Keratinocyte (primary cell): Measurements from ENCODE around the gene CAP1. TPM values are rescaled to one million over a fixed set of nuclear protein-coding genes. Genes with fewer than 3 reads are reported as not detected.

Experiments used
- DNase-seq: peaks from one replicate; pipeline ENCODE4 v3.0.0-alpha.2; 2011; ENCODE audit warnings: low read depth, missing footprints, low spot score
- FAIRE-seq: peaks from 2 replicates; lab custom pipeline; 2011; peaks lifted over from hg19 to GRCh38; lab: Jason Lieb, UNC
- H2AFZ ChIP-seq: 2 replicates; pipeline ENCODE4 v1.6.0; 2012; ENCODE audit warnings: low read length, control low read depth, inconsistent platforms; ENCODE audit not compliant: control insufficient read depth
- H3K27ac ChIP-seq: 2 replicates; pipeline ENCODE4 v1.5.1; 2011; ENCODE audit warnings: low read length; ENCODE audit not compliant: control insufficient read depth, insufficient read depth
- H3K27me3 ChIP-seq: 3 replicates; pipeline ENCODE4 v1.6.0; 2011; ENCODE audit warnings: low read length; ENCODE audit not compliant: control insufficient read depth, insufficient read depth; ENCODE audit errors: extremely low read depth
- H3K36me3 ChIP-seq, 2 experiments: 2 replicates in 1 of 2; 3 replicates in 1 of 2; pipeline ENCODE4 v1.5.1; 2011; ENCODE audit warnings: low read length in 2 of 2, mild to moderate bottlenecking in 1 of 2; ENCODE audit not compliant: control insufficient read depth in 2 of 2, insufficient read depth in 2 of 2; ENCODE audit errors: extremely low read depth in 1 of 2
- H3K4me1 ChIP-seq: 3 replicates; pipeline ENCODE4 v1.5.1; 2011; ENCODE audit warnings: low read length; ENCODE audit not compliant: control insufficient read depth, insufficient read depth; ENCODE audit errors: extremely low read depth
- H3K4me2 ChIP-seq: 3 replicates; pipeline ENCODE4 v1.6.0; 2011; ENCODE audit warnings: low read depth, low read length; ENCODE audit not compliant: control insufficient read depth, insufficient read depth; ENCODE audit errors: extremely low read depth
- H3K4me3 ChIP-seq, 3 experiments: fragments of 200-600 bp in 1 of 3; sonication (generic) in 1 of 3; 2 replicates in 2 of 3; 3 replicates in 1 of 3; pipeline ENCODE4 v1.5.1; 2011 to 2016; ENCODE audit warnings: low read length in 3 of 3, mild to moderate bottlenecking in 3 of 3, control low read depth in 2 of 3, inconsistent platforms in 1 of 3, low read depth in 1 of 3, mixed read lengths in 1 of 3, mixed run types in 1 of 3, moderate library complexity in 1 of 3; ENCODE audit not compliant: control insufficient read depth in 2 of 3, insufficient read depth in 2 of 3; ENCODE audit errors: extremely low read depth in 1 of 3
- H3K79me2 ChIP-seq: 2 replicates; pipeline ENCODE4 v1.6.0; 2012; ENCODE audit warnings: low read length; ENCODE audit not compliant: control insufficient read depth, insufficient read depth
- H3K9ac ChIP-seq: 3 replicates; pipeline ENCODE4 v1.6.0; 2011; ENCODE audit warnings: low read length; ENCODE audit not compliant: control insufficient read depth, insufficient read depth; ENCODE audit errors: extremely low read depth
- H3K9me1 ChIP-seq: 3 replicates; pipeline ENCODE4 v1.6.0; 2011; ENCODE audit warnings: low read length; ENCODE audit not compliant: control insufficient read depth, insufficient read depth; ENCODE audit errors: extremely low read depth
- H3K9me3 ChIP-seq: 2 replicates; pipeline ENCODE4 v1.5.1; 2012; ENCODE audit warnings: low read depth, low read length; ENCODE audit not compliant: control insufficient read depth
- H4K20me1 ChIP-seq: 3 replicates; pipeline ENCODE4 v1.6.0; 2011; ENCODE audit warnings: low read length; ENCODE audit not compliant: control insufficient read depth, insufficient read depth; ENCODE audit errors: extremely low read depth
- EZH2 ChIP-seq: IDR thresholded peaks from one replicate; pipeline ENCODE4 v1.6.1; 2012; ENCODE audit warnings: inconsistent platforms, mild to moderate bottlenecking, low read length, moderate library complexity
- dilution Hi-C: fragments of 300-500 bp; cut with MboI; formaldehyde crosslinking; loops from one replicate; pipeline ENCODE4 v1.7.0; 2020; ENCODE audit warnings: low sequenced_read_pairs; ENCODE audit not compliant: extremely low pct_ligation_motif_present
- polyA plus RNA-seq, 5 experiments: library from polyadenylated mRNA; depleted of rRNA in 3 of 5; stranded (reverse) in 3 of 5; stranded (forward) in 1 of 5; unstranded in 1 of 5; fragments of >200 nt; gene quantifications; 1 replicate in 1 of 5; 2 replicates in 3 of 5; 3 replicates in 1 of 5; pipeline versions ENCODE4 v1.2.1 to v1.2.3, GENCODE V29; 2011 to 2012; ENCODE audit warnings: missing spikeins in 2 of 5, low read depth in 1 of 5, low replicate concordance in 1 of 5
- TF ChIP-seq, protein P1 (sequence below), 3 experiments: IDR thresholded peaks in 1 of 3; conservative IDR thresholded peaks in 1 of 3; optimal IDR thresholded peaks in 1 of 3; 2 replicates in 2 of 3; 3 replicates in 1 of 3; pipeline versions ENCODE3 to v1.5.1; 2011; ENCODE audit warnings: low read length in 3 of 3, mild to moderate bottlenecking in 3 of 3, moderate library complexity in 2 of 3, control low read depth in 1 of 3, inconsistent platforms in 1 of 3; ENCODE audit not compliant: insufficient read depth in 2 of 3; ENCODE audit errors: extremely low read depth in 1 of 3

Gene CAP1
- polyA plus RNA-seq, 1 donor (not counting 4 experiments of a cell fraction or from before 2014, with no cell fraction given) = 959 TPM

DNA sequence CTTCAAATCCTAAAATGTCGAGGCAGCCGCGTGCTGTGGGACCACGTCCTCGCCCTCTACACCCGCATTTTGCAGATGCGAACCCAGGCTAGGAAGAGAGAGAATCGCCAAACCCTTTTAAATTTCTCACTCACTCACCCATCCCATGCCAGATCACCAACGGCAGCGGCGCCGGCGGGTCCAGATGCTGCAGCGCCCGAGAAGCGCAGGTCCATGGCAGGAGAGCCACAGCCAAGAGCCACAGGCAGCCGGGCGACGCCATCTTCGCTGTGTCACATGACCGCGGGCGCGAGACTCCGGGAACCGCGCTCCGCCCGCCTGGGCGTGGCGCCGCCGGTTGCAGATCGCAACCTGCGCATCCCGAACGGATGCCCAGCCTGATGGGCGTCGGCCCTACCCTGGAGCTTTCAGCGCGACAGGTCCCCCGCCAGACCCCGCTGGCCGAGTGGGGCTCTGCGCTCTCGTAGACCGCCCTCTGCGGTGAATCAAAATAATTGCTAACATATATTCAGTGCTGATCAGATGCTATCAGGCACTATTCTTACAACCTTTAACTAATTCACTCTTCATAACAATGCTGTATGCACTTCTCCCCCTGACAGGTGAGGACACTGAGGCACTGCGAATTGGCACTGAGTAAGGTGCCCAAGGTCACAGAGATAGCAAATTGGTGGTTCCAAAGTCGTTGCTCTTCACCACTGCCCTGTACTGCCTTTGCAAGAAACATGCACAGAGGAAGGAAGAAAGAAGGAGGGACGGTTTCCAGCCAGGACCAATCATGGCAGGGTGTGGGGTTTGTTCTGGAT is 56.7 kb downstream of the CAP1 start, which contains the start of gene PPT1:
TSS of gene PPT1 (minus strand) at position 276 of the 806 bp plus-strand sequence. CDS start at position 262, 14 bp downstream.
- DNase-seq = no peak

DNA sequence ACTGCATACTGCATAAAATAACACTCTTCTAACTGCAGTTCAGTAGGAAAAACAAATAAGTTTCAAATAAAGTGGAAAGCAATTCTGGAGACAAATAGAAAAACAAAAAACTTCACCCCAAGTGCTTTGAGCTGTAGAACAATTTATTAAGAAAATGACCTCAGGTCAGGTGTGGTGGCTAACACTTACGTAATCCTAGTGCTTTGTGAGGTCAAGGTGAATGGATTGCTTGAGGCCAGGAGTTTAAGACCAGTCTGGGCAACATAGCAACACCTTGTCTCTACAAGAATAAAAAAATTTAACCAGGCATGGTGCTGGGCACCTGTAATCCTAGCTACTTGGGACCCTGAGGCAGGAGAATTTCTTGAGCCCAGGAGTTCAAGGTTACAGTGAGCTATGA is 61.5 kb downstream of the CAP1 start:
- FAIRE-seq = no peak
- no peaks in the 10 kb centered on the region for H3K27me3 ChIP-seq
- no peaks in the 10 kb centered on the region for H3K36me3 ChIP-seq
- dilution Hi-C loops = no loop called here
- H3K9me1 ChIP-seq = no peaks in the 10 kb centered on the region
- peaks cover 4% of the 10 kb centered on the region for H3K4me1 ChIP-seq
- H3K4me2 ChIP-seq = no peak overlapping the region
- H3K4me3 ChIP-seq = no peak overlapping the region
- H3K9ac ChIP-seq = no peak overlapping the region
- no peaks in the 10 kb centered on the region for H3K9me3 ChIP-seq
- no peak for DNase-seq
- H4K20me1 ChIP-seq = no peaks in the 10 kb centered on the region
- no peak overlapping the region for H2AFZ ChIP-seq
- H3K79me2 ChIP-seq = no peaks in the 10 kb centered on the region
- TF ChIP-seq, protein P1, sequence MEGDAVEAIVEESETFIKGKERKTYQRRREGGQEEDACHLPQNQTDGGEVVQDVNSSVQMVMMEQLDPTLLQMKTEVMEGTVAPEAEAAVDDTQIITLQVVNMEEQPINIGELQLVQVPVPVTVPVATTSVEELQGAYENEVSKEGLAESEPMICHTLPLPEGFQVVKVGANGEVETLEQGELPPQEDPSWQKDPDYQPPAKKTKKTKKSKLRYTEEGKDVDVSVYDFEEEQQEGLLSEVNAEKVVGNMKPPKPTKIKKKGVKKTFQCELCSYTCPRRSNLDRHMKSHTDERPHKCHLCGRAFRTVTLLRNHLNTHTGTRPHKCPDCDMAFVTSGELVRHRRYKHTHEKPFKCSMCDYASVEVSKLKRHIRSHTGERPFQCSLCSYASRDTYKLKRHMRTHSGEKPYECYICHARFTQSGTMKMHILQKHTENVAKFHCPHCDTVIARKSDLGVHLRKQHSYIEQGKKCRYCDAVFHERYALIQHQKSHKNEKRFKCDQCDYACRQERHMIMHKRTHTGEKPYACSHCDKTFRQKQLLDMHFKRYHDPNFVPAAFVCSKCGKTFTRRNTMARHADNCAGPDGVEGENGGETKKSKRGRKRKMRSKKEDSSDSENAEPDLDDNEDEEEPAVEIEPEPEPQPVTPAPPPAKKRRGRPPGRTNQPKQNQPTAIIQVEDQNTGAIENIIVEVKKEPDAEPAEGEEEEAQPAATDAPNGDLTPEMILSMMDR (optimal IDR thresholded peaks at IDR 0.05 in 1 of 3, IDR thresholded peaks at IDR 0.05 in 1 of 3, conservative IDR thresholded peaks at IDR 0.05 in 1 of 3; ENCODE audit: extremely low read depth in 1 of 3, insufficient read depth in 2 of 3, low read length in 3 of 3) = no peak
- TF ChIP-seq EZH2 = no peak
- H3K27ac ChIP-seq = no peak overlapping the region

More for the DNA sequence above, 56.7 kb downstream of the CAP1 start, which contains the start of gene PPT1:
- Histone ChIP-seq H4K20me1 (no peaks in the 10 kb centered on the region), H3K4me2 (peak within 1 kb of the TSS; percentile 83), H3K4me3 (peak within 1 kb of the TSS; percentile 60 to 94 (median 93)), H3K27me3 (no peaks in the 10 kb centered on the region), H3K27ac (peak within 1 kb of the TSS; percentile 69), H3K79me2 (peaks cover 18% of the 10 kb centered on the region), H3K36me3 (no peaks in the 10 kb centered on the region), H3K9me3 (no peaks in the 10 kb centered on the region), H3K9me1 (no peaks in the 10 kb centered on the region), H2AFZ (peak within 1 kb of the TSS; percentile 99), H3K4me1 (peaks cover 12% of the 10 kb centered on the region), H3K9ac (peak within 1 kb of the TSS; percentile 81)
- FAIRE-seq = peak; percentile 26
- dilution Hi-C loops = no loop called here
- TF ChIP-seq, protein P1 (optimal IDR thresholded peaks at IDR 0.05 in 1 of 3, IDR thresholded peaks at IDR 0.05 in 1 of 3, conservative IDR thresholded peaks at IDR 0.05 in 1 of 3; ENCODE audit: extremely low read depth in 1 of 3, insufficient read depth in 2 of 3, low read length in 3 of 3) = peak in 1 of 3 experiments; percentile 2
- TF ChIP-seq EZH2 = no peak
